Stimulated activated CD8-positive, alpha-beta memory T cell treated with anti-CD3 and anti-CD28 coated beads, Interleukin-2, amount 100 ng/mL, for 1 hour (primary cell): ENCODE results near the gene BMP3.
"Not testable (repeated sequence)": the region's sequence is repeated elsewhere in the genome, so short reads cannot be mapped to it uniquely, and the experiment has no call there.

ENCODE experiments used
- DNase-seq, 2 donors: peaks; one replicate each; pipeline ENCODE4 v3.0.0-alpha.2; 2020; ENCODE audit warnings: low read depth in 2 of 2

Gene BMP3, protein sequence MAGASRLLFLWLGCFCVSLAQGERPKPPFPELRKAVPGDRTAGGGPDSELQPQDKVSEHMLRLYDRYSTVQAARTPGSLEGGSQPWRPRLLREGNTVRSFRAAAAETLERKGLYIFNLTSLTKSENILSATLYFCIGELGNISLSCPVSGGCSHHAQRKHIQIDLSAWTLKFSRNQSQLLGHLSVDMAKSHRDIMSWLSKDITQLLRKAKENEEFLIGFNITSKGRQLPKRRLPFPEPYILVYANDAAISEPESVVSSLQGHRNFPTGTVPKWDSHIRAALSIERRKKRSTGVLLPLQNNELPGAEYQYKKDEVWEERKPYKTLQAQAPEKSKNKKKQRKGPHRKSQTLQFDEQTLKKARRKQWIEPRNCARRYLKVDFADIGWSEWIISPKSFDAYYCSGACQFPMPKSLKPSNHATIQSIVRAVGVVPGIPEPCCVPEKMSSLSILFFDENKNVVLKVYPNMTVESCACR

DNA sequence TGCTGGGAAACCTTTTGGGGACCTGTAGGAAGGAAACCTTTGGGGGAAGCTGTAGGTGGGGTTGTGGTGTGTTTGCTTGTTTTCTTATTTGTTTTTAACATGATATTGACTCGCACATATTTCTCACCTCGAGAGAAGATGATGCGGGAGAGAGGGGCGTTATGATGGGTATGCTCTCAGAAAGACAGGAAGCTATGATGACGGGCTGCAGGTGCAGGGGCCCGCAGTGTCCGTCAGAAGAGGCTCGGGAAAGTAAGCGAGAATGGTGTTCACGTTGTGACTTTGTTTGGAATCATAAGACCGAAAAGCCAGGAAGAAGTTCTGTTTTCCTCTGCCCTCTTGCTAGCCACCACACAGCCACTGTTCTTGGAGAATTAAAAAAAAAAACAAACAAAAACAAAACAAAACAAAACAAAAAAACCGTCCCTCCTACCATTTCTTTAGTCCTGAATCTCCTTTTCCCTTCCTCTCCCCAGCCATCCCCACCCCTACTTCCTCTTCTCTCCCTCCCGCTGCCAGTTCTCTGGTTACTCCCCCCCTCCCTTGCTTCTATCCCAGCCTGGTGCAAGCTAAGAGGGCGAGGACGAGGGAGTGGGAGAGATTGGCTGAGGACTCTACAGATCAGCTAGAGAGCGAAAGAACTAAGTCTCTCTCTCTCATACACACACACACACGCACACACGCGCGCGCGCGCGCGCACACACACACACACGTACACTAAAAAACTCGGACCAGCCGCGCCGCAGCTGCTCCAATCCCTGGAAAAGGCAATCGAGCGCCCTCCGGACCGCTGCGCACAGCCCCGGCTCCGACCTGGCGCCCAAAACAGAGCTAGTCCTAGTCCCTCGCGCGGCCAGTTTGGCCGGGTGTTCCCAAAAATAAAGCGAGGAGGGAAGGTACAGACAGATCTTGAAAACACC, at the start of gene BMP3:
Gene BMP3 (plus strand): TSS at position 648 of the 920 bp plus-strand sequence. CDS start 577 bp downstream, outside the sequence.
- DNase-seq: no peak

DNA sequence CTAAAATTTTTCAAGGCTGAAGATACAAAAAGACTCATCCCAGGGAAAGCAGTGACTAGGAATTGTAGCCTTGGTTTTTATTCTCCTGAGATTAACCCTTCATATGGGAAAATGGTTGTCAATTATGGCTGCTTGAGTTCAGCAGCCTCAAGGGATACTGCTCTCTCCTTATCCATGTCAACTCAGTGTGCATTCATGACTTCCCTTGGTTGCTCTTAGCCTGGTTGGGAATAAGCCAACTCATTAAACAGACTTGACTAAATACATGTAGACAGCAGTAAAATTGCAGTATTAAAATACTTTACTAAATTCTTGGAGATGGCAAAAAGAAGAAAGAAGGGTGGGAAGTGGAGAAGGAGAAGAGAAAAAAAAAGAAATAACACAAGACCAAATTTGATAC, 44.5 kb upstream of the BMP3 start:
- DNase-seq: no peak

DNA sequence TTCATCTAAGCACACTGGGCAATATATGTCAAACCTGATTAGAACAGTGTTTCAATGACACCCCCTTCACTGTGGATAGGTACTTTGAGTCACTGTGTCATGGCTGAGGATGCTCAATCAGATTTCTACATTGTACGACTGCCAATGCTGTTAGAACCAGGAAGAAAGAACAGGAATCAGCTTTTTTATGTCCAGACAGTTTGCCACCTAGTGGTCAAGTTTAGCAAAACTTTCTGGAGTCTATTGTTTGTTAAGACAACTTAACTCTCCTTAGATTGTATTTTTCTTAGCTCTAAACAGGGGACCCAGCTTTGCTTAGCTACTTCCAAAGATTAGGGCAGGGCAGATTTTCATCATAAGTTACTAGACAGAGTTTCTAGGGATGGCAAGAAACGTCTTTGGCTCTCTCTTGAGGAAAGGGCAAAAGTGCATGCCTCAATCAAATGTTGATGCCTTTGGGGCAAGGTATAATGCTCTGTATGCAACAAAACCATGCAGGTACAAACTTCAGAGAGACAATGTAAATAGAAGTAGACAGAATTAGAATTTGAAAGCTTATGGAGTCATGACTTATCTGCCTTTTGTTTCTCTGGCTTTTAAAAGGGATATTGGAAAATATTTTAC, 40.5 kb upstream of the BMP3 start:
- DNase-seq: no peak

DNA sequence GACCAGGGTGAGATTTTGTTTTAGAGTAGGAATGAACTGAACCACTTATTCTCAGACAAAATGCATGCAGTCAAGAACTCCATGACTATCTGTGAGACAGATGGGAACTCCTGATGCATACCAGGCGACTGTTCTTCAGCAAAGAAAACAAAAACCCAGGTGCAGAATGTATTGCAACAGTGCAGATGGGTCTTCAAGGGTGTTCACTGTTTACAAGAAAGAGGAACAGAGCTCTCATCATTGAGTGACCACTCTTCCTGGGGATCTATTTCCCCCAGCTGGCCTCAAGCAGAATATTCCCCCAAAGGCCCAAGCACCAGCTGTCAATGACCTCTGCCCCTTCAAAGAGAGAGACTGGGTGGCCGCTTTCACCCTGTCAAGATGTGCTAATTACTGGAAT, 39.7 kb upstream of the BMP3 start:
- DNase-seq: no peak

DNA sequence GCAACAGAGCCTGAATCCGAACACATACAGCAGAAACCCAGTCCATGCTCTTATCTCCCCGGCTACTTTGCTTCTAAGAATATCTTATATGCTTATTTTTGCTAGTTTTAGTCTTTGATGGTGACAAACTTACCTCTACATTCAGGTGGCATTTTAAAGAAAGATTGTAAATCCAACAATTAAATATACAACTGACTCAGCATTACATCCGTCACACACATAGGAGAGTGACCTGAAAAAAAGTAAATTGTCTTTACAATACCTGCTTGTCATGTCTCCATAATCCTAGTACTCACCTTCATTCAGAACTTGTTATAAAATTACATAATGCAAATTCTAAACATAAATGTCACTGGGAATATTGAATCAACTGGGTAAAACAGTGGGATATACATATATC, 30.6 kb upstream of the BMP3 start:
- no peak for DNase-seq

DNA sequence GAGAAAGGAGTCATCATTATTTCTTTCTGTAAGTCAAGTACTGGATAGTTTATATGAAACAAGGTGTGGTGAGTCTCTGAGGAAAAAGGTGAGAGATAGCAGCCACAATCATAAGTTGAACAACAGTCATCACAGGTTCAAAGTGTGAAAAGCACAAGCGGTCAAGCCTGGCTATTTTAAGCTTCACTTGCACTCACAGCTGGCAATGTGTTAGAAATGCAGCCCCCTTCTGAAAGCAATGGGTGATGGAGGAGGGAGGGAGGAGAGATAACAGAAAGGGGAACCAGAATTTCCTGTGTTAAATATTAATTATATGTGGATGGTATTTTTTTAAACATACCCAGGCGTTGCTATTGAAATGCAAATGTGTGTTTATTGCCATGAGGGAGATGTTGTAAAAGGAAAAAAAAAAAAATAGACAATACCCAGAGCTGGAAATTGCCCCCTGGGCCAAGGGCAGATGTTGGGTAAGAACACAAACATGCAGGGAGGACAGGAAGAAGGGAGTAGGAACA, 26.9 kb upstream of the BMP3 start:
- DNase-seq: no peak

DNA sequence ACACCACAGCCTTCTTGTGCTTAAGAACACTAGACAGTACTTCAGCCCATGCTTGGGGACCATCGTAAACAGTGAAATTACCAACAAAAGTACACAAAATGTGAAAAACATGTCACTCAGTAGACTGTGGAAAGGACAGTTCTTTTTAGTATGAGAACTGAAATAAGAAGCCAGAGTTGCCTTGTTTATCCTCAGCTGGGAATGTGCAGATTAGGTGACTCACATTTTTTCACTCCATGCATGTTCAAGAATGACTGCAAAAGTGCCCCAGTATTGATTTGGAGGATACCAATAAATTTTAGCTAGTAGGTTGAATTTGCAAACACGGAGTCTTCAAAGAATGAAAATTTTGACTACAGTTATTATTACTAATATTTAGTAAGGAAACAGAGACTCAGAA, 23.1 kb upstream of the BMP3 start:
- no peak for DNase-seq

DNA sequence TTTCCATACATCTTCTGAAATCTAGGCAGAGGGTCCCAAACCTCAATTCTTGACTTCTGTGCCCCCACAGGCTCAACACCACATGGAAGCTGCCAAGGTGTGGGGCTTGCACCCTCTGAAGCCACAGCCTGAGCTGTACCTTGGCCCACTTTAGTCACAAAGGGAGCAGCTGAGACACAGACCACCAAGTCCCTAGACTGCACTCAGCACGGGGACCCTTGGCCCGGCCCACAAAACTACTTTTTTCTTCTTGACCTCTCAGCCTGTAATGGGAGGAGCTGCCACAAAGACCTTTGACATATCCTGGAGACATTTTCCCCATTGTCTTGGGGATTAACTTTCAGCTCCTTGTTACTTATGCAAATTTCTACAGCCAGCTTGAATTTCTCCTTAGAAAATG, 13.9 kb upstream of the BMP3 start:
- DNase-seq: not testable (repeated sequence)

DNA sequence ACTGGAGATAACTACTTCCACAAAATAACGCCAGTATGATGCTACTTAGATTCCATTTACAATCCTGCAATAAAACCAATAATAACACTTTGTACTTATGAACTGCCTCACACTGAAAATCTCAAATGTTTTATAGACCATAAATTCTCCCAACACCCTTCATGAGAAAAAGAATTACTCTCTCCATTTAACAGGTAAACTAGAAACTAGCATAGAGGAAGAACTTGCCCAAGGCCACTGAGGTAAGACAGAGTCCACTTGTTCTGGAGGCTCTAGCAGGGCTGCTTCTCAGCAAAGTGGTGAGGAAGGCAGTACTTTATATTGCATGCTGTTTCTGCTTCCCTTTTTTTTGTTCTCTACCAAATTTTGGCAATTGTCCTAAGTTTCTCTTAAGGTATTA, 11.5 kb upstream of the BMP3 start:
- DNase-seq: no peak

DNA sequence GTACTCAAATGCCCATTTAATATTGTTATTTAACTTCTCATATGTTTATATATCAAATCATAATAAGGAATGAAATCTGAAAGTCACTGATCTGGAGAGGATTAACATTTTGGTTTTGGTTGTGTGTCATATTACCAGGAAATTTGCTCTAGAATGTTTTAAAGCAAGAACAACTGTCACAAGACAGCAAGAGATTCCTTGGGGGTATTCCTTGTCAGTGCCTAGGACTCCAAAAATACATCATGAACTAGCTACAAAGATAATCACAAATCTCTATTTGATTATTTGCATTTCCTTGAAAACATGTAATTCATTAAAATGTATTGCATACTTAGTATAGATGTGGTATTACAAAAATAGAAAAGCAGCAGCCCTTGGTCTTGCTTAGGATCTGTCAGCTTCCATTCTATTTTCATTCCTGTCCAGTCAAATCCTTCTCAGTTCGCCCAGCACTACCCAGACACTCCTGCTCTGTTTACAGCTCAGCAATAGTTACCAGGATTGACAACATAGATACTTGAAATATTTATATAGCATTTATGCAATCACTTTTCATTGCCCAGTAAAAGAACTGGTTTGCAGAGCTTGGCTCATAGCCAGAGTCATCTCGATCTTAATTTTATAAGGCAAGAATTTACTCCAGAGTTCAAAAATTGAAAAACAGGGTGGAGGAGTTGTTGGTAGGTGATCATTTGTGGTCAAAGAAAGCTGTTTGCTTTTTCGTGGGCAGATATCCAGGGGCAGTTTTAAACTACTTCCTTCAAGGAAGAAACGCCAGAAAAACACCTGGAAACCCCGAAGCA, 9.2 kb upstream of the BMP3 start:
- DNase-seq: no peak

DNA sequence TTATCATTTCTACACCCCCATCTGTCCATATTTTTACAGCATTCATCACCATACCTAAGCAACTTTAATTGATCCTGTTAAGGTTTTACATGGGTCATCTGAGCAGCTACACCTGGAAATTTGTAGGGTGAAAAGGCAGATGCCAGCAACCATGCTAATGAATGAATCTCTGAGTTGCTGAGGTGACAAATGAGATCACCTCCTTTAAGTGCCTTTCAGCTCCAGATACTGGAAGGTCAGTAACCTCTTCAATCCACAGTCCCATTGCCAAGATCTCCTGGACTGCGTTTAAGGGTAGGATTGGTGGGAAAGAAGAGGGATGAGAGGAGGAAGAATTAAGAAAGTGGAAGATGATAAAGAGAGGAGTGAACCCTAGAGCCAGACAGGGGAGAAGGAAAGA, 8.5 kb upstream of the BMP3 start:
- DNase-seq: no peak

DNA sequence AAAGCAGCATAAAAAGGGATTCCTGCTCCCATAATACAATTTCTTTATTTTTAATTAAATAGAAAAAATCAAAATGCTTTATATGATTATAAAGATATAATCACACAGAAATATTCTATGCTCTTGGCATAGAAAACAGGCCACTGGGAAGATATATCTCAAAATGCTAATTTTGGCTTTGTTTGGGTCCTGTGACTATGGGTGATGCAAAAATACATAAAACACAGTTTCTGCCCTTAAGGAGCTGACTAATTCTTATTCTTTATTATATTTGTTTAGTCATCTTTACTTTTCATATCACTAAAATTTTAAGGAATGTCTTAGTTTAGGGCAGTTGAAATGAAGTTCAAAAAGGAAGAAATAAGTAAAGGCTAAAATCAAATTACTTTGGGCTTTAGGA, 7.0 kb upstream of the BMP3 start:
- DNase-seq: no peak

DNA sequence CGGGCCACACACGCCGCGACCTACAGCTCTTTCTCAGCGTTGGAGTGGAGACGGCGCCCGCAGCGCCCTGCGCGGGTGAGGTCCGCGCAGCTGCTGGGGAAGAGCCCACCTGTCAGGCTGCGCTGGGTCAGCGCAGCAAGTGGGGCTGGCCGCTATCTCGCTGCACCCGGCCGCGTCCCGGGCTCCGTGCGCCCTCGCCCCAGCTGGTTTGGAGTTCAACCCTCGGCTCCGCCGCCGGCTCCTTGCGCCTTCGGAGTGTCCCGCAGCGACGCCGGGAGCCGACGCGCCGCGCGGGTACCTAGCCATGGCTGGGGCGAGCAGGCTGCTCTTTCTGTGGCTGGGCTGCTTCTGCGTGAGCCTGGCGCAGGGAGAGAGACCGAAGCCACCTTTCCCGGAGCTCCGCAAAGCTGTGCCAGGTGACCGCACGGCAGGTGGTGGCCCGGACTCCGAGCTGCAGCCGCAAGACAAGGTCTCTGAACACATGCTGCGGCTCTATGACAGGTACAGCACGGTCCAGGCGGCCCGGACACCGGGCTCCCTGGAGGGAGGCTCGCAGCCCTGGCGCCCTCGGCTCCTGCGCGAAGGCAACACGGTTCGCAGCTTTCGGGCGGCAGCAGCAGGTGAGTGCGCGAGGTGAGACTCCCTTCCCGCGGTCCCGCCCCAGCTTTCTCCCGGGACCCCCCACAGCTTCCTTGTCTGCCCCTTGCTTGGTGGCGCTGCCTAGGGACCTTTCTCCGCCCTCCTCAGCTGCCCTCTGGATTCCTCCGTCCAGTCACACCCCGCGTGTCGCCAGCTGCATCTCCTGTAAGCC, 678 bp downstream of the BMP3 start:
- no peak for DNase-seq

DNA sequence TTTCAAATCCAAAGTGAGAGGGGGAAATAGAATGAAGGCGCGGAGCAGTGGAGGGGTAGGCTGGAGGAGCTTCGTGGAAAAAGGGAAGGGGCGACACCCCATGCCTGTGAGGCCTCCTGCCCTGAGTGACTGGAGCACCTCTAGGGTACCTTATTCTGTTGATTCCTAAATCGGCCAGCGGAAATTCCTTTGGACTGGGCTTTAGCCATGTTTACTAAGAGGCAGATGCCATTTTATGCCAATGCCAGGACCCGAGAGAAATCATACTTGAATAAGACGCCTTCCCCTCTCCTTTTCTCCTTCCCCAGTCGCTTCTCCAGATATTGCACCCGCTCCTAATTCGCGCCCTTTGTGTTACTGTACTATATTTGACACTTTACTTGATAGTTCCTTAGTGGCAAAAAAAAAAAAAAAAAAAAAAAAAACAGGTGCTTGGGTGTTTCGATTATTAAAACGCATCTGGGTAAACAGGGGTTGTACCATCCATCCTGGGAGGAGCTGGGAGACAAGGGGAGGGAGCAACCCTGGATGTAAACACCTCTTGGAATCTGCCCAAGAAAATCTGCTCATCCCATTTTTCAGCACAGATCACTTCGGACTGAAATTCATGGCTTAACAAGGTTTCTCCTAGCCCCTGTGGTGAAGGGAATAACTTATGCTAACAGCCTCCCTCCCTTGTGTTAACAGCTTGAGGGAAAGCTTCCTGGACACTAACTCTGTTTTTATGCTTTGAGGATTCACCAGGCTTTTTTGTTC, 1.5 kb downstream of the BMP3 start:
- DNase-seq: no peak

DNA sequence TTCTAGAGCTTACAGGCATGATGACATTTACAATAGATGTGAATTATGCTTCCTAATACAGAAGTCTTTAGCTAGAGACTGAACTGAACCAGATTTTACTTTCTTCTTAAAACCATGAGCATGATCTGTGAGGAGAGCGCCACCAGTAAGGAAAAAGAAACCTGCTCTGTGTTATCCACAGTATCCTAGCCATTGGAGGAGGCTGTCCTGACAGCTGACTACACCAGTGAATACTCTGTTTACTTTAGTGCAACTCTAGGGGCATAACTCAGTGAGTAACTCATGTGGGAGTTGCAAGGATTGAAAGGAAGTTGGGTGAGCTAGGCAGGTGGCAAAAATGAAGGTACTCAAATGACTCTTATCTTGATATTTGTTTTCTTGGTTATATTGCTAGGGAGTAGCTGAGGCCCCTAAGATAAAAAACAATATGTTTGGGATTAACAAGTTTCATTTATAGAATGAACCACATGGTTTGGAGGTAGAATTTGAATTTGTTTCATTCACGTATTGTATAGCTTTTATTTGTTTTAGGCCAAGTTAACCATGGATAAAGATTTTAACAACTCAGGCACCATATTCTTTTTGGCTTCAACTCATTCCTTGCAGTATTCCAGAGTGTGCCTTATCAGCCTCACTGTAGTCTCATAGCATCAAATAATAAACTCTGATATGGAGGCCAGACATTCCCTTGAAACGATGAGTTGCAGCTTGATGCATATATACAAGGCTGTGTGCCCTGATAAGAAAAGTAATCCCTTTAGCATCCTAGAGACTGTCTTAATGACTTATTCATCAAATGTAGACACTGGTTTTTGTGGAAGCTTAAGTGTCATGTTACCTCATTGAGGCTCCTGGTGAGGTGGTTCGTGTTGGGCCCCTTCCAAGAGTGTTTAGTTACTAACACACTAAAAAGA, 2.5 kb downstream of the BMP3 start:
- no peak for DNase-seq

DNA sequence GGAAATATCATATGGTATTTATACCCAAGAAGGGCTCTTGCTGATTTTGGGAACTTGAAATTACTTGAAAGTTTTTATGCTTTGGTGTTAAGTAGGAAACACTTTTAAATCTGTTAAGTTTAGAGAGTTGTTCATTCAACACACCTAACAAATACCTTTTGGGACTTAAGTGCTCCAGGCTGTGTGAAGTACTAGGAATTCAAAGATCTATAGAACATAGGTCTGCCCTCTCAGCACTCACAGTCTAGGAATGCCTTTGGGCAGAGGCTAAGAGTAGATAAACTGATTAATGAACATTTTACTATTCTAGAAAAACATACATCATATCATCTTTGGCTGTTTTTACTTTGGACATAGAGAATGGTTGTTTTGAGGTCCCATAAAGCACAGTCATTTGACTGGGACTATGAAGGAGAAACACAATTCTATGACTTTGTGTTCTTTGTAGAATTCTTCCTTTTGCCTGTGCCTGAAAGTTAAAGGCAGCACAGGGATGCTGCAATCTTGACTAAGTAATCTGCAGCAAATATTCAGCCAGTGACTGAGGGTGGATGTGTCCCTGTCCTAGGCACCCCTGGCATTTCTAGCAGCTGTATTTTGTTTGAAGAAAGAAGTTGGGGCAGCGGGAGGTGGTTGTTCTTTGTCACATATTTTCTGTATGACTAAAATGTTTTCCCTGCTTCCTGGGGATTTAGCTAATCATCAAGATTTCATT, 8.3 kb downstream of the BMP3 start:
- DNase-seq: no peak

DNA sequence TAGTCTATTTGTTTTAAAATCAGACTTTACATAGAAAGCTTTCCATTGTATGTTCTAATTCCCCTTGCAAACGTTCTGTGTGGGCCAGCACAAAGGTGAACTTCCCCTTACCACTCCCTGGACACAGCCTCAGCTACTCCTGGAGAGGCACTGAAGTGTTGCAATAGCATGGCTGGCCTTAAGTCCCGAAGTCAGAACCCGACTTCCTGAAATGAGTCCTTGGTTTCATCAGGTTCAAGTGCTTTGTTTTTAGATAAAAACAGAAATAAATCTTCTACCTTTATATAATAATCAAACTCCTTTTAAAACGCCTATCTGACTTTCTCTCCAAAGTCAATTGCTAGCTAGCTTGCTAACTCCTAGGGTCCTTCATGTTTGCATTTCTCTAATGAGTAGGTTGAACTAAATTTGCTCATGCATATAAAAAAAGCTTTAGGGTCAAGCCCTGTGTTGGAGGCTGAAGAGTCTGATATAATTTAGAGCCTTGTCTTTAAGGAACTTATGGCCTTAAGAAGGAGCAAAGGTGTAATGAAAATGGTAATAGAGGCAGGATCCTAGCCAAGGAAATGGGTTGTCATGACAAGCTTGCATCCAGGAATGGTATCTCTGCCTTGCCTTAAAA, 9.0 kb downstream of the BMP3 start:
- DNase-seq: no peak
